Transverse colon (tissue), 4 donors: ENCODE data around the gene NBR1. TPM values are rescaled to one million over a fixed set of nuclear protein-coding genes. Genes with fewer than 3 reads are reported as not detected.
"Not testable (repeated sequence)": the region's sequence is repeated elsewhere in the genome, so short reads cannot be mapped to it uniquely, and the experiment has no call there.

Source experiments
- DNase-seq: peaks from one replicate; pipeline ENCODE4 v3.0.0-alpha.2; 2019
- H3K27ac ChIP-seq, 4 donors: fragments of 200-600 bp; sonication (generic); 2 replicates each; pipeline ENCODE4 v1.5.1; 2016 to 2018; ENCODE audit warnings: inconsistent platforms in 4 of 4
- H3K27me3 ChIP-seq: fragments of 200-600 bp; sonication (generic); 2 replicates; pipeline ENCODE4 v1.5.1; 2017; ENCODE audit warnings: inconsistent platforms
- H3K36me3 ChIP-seq, 4 donors: fragments of 200-600 bp; sonication (generic); 2 replicates each; pipeline ENCODE4 v1.5.1; 2017 to 2019; ENCODE audit warnings: inconsistent platforms in 4 of 4
- H3K4me1 ChIP-seq, 4 donors: fragments of 200-600 bp; sonication (generic); 2 replicates each; pipeline ENCODE4 v1.5.1; 2017 to 2020; ENCODE audit warnings: inconsistent platforms in 4 of 4
- H3K4me3 ChIP-seq, 4 donors: fragments of 200-600 bp; sonication (generic); 1 replicate in 1 of 4; 2 replicates in 3 of 4; pipeline versions ENCODE4 v1.5.1 to v1.6.1; 2017 to 2019; ENCODE audit warnings: inconsistent platforms in 4 of 4
- H3K9me3 ChIP-seq, 2 donors: fragments of 200-600 bp; sonication (generic); 2 replicates each; pipeline ENCODE4 v1.5.1; 2017 to 2019; ENCODE audit warnings: inconsistent platforms in 2 of 2
- EP300 ChIP-seq: sonication (generic); formaldehyde crosslinking; IDR thresholded peaks from one replicate; pipeline ENCODE4 v1.6.1; 2017; ENCODE audit warnings: antibody characterized with exemption, low read depth
- POLR2A ChIP-seq: fragments of 450-650 bp; IDR thresholded peaks from one replicate; pipeline ENCODE4 v1.6.1; 2016; ENCODE audit warnings: antibody characterized with exemption, mild to moderate bottlenecking, moderate library complexity
- POLR2AphosphoS5 ChIP-seq, 3 donors: sonication (generic); formaldehyde crosslinking; IDR thresholded peaks; one replicate each; pipeline ENCODE4 v1.6.1; 2016; ENCODE audit warnings: antibody characterized with exemption in 3 of 3
- WGBS, 2 donors: methylation state at CpG; one replicate each; pipeline ENCODE4 v1.1.5; 2018; ENCODE audit warnings: low coverage in 1 of 2; 5-methylcytosine and 5-hydroxymethylcytosine counted together
- in situ Hi-C, 4 donors: fragments of 200-750 bp; cut with MboI; loops; one replicate each; pipeline versions ENCODE4 v1.15.0 to v1.15.1; 2017; ENCODE audit warnings: low sequenced_read_pairs in 3 of 4, low pct_ligation_motif_present in 1 of 4, low pct_unique_long_range_greater_than_20kb in 1 of 4
- intact Hi-C: fragments of 100-400 bp; cut with DNase I; formaldehyde crosslinking; loops from one replicate; pipeline ENCODE4 v1.15.1; 2023; ENCODE audit warnings: low total_unique reads
- total RNA-seq, 4 donors: library from RNA; depleted of rRNA; stranded (reverse); fragments of >200 nt; gene quantifications; one replicate each; pipeline ENCODE4 v1.1.0, GENCODE V29; 2016
- TF ChIP-seq, protein P1 (sequence below), 5 experiments: fragments of 200-600 bp in 3 of 5; fragments of 450-650 bp in 2 of 5; sonication (generic) in 3 of 5; IDR thresholded peaks; 1 replicate in 2 of 5; 2 replicates in 3 of 5; pipeline ENCODE4 v1.5.1; 2016 to 2017; ENCODE audit warnings: antibody characterized with exemption in 5 of 5, inconsistent platforms in 3 of 5, mild to moderate bottlenecking in 2 of 5, moderate library complexity in 1 of 5

The NBR1 gene
- total RNA-seq, 4 donors from 2014 or later = 62.5 to 156 (median 99.3) TPM

DNA sequence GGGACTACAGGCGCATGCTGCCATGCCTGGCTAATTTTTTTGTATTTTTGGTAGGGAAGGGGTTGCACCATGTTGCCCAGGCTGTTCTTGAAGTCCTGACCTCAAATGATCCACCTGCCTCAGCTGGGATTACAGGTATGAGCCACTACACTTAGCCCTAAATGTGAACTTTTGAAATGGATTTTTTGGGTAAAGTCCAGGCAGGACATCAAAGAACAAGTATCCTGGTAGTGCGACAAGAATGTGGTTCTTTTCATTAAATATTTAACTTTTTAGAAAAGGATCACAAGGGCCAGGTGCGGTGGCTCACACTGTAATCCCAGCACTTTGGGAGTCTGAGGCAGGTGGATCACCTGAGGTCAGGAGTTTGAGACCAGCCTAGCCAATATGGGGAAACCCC is 15.3 kb upstream of the NBR1 start:
- no peak overlapping the region for H3K27ac ChIP-seq
- WGBS, 2 donors = 83 to 98% methylated on average over 1 to 3 of the region's 3 CpGs
- no peaks in the 10 kb centered on the region for H3K4me1 ChIP-seq
- no peaks in the 10 kb centered on the region for H3K27me3 ChIP-seq
- no peak for DNase-seq
- H3K36me3 ChIP-seq = peaks cover 0 to 2% (median 0%) of the 10 kb centered on the region in 4 donors
- in situ Hi-C loops (no loop called here), intact Hi-C loops (no loop called here)
- H3K4me3 ChIP-seq = no peak overlapping the region
- no peaks in the 10 kb centered on the region for H3K9me3 ChIP-seq
- TF ChIP-seq POLR2A (no peak), POLR2AphosphoS5 (IDR thresholded peaks at IDR 0.05) (no peak), EP300 (no peak)
- TF ChIP-seq, protein P1, sequence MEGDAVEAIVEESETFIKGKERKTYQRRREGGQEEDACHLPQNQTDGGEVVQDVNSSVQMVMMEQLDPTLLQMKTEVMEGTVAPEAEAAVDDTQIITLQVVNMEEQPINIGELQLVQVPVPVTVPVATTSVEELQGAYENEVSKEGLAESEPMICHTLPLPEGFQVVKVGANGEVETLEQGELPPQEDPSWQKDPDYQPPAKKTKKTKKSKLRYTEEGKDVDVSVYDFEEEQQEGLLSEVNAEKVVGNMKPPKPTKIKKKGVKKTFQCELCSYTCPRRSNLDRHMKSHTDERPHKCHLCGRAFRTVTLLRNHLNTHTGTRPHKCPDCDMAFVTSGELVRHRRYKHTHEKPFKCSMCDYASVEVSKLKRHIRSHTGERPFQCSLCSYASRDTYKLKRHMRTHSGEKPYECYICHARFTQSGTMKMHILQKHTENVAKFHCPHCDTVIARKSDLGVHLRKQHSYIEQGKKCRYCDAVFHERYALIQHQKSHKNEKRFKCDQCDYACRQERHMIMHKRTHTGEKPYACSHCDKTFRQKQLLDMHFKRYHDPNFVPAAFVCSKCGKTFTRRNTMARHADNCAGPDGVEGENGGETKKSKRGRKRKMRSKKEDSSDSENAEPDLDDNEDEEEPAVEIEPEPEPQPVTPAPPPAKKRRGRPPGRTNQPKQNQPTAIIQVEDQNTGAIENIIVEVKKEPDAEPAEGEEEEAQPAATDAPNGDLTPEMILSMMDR (IDR thresholded peaks at IDR 0.05) = no peak

DNA sequence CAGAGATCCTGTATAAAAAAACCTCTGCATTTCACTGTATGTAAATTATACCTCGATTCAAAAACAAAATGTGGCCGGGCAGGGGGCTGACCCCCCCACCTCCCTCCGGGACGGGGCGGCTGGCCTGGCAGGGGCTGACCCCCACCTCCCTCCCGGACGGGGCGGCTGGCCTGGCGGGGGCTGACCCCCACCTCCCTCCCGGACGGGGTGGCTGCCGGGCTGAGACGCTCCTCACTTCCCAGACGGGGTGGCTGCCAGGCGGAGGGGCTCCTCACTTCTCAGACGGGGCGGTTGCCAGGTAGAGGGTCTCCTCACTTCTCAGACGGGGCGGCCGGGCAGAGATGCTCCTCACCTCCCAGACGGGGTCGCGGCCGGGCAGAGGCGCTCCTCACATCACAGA is 11.8 kb upstream of the NBR1 start:
- WGBS, 2 donors = 94% methylated on average over 8 of the region's 25 CpGs; no CpG with 5 or more reads in 1 of the 2 donors
- H3K4me3 ChIP-seq, intact Hi-C loops, H3K27ac ChIP-seq, DNase-seq, H3K27me3 ChIP-seq, H3K36me3 ChIP-seq, H3K9me3 ChIP-seq, in situ Hi-C loops, H3K4me1 ChIP-seq: not testable (repeated sequence)

DNA sequence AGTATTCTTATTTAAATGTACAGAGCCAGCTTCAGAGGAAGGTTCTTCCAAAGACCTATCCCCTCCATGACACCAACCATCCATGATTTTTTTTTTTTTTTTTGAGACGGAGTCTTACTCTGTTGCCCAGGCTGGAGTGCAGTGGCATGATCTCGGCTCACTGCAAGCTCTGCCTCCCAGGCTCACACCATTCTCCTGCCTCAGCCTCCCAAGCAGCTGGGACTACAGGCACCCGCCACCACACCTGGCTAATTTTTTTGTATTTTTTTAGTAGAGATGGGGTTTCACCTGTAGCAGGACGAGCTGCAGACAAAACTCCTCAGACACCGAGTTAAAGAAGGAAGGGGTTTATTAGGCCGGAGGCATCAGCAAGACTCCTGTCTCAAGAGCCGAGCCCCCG is 11.1 kb upstream of the NBR1 start:
- DNase-seq, intact Hi-C loops, H3K4me3 ChIP-seq, H3K9me3 ChIP-seq, H3K27ac ChIP-seq, in situ Hi-C loops, H3K36me3 ChIP-seq, H3K27me3 ChIP-seq, H3K4me1 ChIP-seq: not testable (repeated sequence)
- WGBS, 2 donors = 96 to 97% methylated on average over 3 to 8 of the region's 8 CpGs

DNA sequence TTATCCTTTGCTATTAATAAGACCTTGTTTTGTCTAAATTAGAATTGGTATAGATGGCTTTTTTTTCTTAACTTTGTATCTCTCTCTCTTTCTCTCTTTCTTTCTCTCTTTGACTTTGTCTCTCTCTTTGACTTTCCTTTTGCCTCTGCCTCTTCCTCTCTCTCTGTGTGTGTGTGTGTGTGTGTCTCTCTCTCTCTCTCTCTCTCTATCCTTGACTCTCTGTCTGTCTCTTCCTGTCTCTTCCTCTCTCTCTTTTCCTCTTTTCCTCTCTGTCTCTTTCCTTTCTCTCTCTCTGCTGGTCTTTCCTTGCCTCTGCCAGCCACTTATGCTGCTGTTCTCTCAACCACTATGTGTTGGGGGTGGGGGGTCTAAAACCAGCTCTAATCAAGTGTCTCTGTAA is 5.0 kb upstream of the NBR1 start:
- intact Hi-C loops, H3K27ac ChIP-seq, H3K4me3 ChIP-seq, H3K9me3 ChIP-seq, DNase-seq, H3K27me3 ChIP-seq, in situ Hi-C loops, H3K36me3 ChIP-seq: not testable (repeated sequence)
- peaks cover 5 to 27% (median 24%) of the 10 kb centered on the region in 4 donors for H3K4me1 ChIP-seq

DNA sequence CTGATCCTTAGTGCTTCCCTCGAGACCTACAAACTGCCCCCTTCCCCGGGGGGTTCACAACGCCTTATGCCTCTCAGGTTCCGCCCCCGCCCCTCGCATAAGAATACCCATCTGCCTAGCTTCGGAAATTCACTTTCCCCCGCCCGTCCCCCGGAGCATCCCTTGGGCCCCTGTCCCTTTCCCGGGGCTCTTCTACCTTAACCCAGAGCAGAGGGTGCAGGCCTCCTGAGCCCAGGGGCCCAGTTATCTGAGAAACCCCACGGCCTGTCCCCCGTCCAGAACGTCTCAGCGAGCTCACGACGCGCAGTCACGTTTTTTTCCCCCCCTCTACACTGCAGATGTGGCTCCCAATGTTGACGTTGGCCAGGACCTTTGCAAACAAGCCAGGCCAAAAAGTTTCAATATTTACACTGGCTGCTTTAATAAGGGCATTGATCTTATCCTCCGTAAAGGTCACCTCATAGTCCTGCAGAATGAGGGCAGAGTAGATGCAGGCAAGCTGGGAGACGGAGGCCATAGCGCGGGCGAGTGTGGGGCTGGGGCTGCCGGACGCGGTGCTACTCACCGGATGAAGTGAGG is 1.4 kb upstream of the NBR1 start:
- no peak for TF ChIP-seq EP300
- no peak for TF ChIP-seq POLR2AphosphoS5 (IDR thresholded peaks at IDR 0.05)
- TF ChIP-seq POLR2A = no peak
- TF ChIP-seq, protein P1 (IDR thresholded peaks at IDR 0.05) = no peak
- Histone ChIP-seq H3K36me3 (no peaks in the 10 kb centered on the region), H3K9me3 (no peaks in the 10 kb centered on the region), H3K4me1 (peaks cover 19 to 58% (median 50%) of the 10 kb centered on the region in 4 donors), H3K27ac (peak overlapping the region; percentile 95 to 99 (median 98)), H3K4me3 (peak overlapping the region; percentile 36 to 84 (median 72)), H3K27me3 (no peaks in the 10 kb centered on the region)
- DNase-seq = peak; percentile 42
- intact Hi-C loops (no loop called here), in situ Hi-C loops (no loop called here)
- WGBS, 2 donors = 1% methylated on average over 29 of the region's 29 CpGs; no CpG with 5 or more reads in 1 of the 2 donors
